HEK293T (cell line): ENCODE measurements around the gene HCFC1R1.

Experiments used
- ARNT ChIP-seq: fragments of 450-650 bp; IDR thresholded peaks from 2 replicates; pipeline ENCODE4 v1.6.1; 2017; ENCODE audit warnings: mild to moderate bottlenecking
- BHLHE40 ChIP-seq: fragments of 450-650 bp; IDR thresholded peaks from 2 replicates; pipeline ENCODE4 v1.6.1; 2016; ENCODE audit warnings: mild to moderate bottlenecking, moderate library complexity, borderline replicate concordance
- CTBP1 ChIP-seq: fragments of 450-650 bp; IDR thresholded peaks from 2 replicates; pipeline ENCODE4 v1.6.1; 2016; ENCODE audit warnings: borderline replicate concordance
- ELF4 ChIP-seq: fragments of 450-650 bp; IDR thresholded peaks from 2 replicates; pipeline ENCODE4 v1.6.1; 2017; ENCODE audit warnings: antibody characterized with exemption
- FOXA1 ChIP-seq: fragments of 450-650 bp; IDR thresholded peaks from 2 replicates; pipeline ENCODE4 v1.6.1; 2016; ENCODE audit warnings: mild to moderate bottlenecking
- FOXK2 ChIP-seq: fragments of 450-650 bp; IDR thresholded peaks from 2 replicates; pipeline ENCODE4 v1.6.1; 2016; ENCODE audit warnings: mild to moderate bottlenecking
- FOXM1 ChIP-seq: fragments of 450-650 bp; IDR thresholded peaks from 2 replicates; pipeline ENCODE4 v1.6.1; 2017; ENCODE audit warnings: mild to moderate bottlenecking, borderline replicate concordance
- HDGF ChIP-seq: fragments of 450-650 bp; IDR thresholded peaks from 2 replicates; pipeline ENCODE4 v1.6.1; 2017; ENCODE audit warnings: antibody characterized with exemption, borderline replicate concordance
- L3MBTL2 ChIP-seq: fragments of 450-650 bp; conservative IDR thresholded peaks from 2 replicates; pipeline ENCODE4 v1.6.1; 2016; ENCODE audit warnings: mild to moderate bottlenecking
- NFRKB ChIP-seq: fragments of 450-650 bp; IDR thresholded peaks from 2 replicates; pipeline ENCODE4 v1.6.1; 2016; ENCODE audit warnings: mild to moderate bottlenecking, moderate library complexity
- SP1 ChIP-seq: fragments of 450-650 bp; IDR thresholded peaks from 2 replicates; pipeline ENCODE4 v1.6.1; 2017
- SUZ12 ChIP-seq: fragments of 450-650 bp; IDR thresholded peaks from 2 replicates; pipeline ENCODE4 v1.6.1; 2016; ENCODE audit warnings: mild to moderate bottlenecking
- TARDBP ChIP-seq: fragments of 450-650 bp; IDR thresholded peaks from 2 replicates; pipeline ENCODE4 v1.6.1; 2016
- ZNF384 ChIP-seq: fragments of 450-650 bp; IDR thresholded peaks from 2 replicates; pipeline ENCODE4 v1.6.1; 2016

- TF ChIP-seq ZNF384 (no peak), SP1 (no peak), FOXM1 (no peak), ARNT (no peak), ELF4 (no peak), FOXK2 (no peak), SUZ12 (no peak), HDGF (no peak), L3MBTL2 (no peak), FOXA1 (no peak), CTBP1 (no peak), TARDBP (no peak), NFRKB (no peak), BHLHE40 (no peak)
These were observed 50.6 kb downstream of the HCFC1R1 start for GRCh38 chr16:2973093-2973492.
